ENCODE results near the gene SP110. TPM values are rescaled to one million over a fixed set of nuclear protein-coding genes. Genes with fewer than 3 reads are reported as not detected.

The SP110 gene
- total RNA-seq, 2 donors from 2014 or later, result 0.49 to 1.2 TPM

DNA sequence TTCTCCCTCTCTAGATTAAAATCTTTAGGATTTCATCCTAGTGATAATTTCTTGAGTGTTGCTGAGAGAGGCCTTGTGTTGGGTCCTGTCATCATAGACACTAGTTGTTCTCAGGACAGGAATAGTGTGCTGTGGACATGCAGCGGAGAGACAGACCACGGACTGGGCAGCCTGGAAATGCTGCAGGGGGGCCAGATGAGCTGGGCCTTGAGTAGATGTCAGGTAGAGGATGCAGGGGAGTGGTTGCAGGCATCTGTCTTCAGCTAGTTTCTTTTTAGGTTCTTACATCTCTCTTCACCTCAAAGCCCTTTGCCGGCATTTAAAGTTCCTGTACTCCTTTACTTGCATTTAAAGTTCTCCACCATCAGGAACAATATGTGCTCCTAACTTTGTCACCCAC lies 42.8 kb downstream of the SP110 start:
- H3K9me3 ChIP-seq (ENCODE audit: control insufficient read depth, low read length), result no peaks in the 10 kb centered on the region
- H3K9ac ChIP-seq (ENCODE audit: extremely low read depth, low read length, poor library complexity, severe bottlenecking), result no peak overlapping the region
- 90 to 92% methylated on average over 1 to 3 of the region's 3 CpGs for WGBS, 2 experiments (ENCODE audit: insufficient coverage in 1 of 2, insufficient read length in 1 of 2)
- Mint-ChIP-seq H3K4me1 (peaks cover 16% of the 10 kb centered on the region), H3K36me3 (ENCODE audit: low read depth) (no peaks in the 10 kb centered on the region), H3K27me3 (ENCODE audit: insufficient read depth) (peaks cover 2% of the 10 kb centered on the region), H3K27ac (no peak overlapping the region), H3K4me3 (no peak overlapping the region), H3K9me3 (peaks cover 6% of the 10 kb centered on the region)
- H3K4me3 ChIP-seq (ENCODE audit: low read length), result no peak overlapping the region
- no peaks in the 10 kb centered on the region for H3K4me1 ChIP-seq (ENCODE audit: control insufficient read depth, insufficient read depth, low read length)
- H3K36me3 ChIP-seq (ENCODE audit: control insufficient read depth, insufficient read depth, low read length), result no peaks in the 10 kb centered on the region
- no peaks in the 10 kb centered on the region for H3K27me3 ChIP-seq (ENCODE audit: control insufficient read depth, insufficient read depth, low read length, poor library complexity, severe bottlenecking)
- TF ChIP-seq, protein P1, sequence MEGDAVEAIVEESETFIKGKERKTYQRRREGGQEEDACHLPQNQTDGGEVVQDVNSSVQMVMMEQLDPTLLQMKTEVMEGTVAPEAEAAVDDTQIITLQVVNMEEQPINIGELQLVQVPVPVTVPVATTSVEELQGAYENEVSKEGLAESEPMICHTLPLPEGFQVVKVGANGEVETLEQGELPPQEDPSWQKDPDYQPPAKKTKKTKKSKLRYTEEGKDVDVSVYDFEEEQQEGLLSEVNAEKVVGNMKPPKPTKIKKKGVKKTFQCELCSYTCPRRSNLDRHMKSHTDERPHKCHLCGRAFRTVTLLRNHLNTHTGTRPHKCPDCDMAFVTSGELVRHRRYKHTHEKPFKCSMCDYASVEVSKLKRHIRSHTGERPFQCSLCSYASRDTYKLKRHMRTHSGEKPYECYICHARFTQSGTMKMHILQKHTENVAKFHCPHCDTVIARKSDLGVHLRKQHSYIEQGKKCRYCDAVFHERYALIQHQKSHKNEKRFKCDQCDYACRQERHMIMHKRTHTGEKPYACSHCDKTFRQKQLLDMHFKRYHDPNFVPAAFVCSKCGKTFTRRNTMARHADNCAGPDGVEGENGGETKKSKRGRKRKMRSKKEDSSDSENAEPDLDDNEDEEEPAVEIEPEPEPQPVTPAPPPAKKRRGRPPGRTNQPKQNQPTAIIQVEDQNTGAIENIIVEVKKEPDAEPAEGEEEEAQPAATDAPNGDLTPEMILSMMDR (conservative IDR thresholded peaks at IDR 0.05), result no peak
- H3K27ac ChIP-seq (ENCODE audit: low read depth, low read length), result no peak overlapping the region
- no peak for DNase-seq

DNA sequence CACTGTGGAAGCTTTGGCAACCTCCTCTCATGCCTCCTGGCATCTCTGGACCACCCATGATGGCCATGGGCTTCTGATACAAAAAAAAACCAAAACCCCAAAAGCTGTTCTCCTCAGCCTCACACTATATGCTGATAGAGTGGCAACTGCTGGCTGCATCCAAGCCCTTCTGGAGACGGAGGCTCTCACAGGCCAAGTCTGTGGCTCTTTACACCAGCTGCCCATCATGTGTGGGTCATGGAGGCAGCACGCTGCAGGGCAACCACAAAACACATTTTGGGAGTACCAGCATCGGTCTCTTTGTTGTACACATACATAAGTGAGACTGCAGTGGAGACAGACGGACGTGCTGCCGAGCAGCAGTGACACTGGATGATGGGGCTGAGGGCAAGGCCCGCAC lies 45.3 kb downstream of the SP110 start:
- Histone ChIP-seq H3K27me3 (ENCODE audit: control insufficient read depth, insufficient read depth, low read length, poor library complexity, severe bottlenecking) (no peaks in the 10 kb centered on the region), H3K36me3 (ENCODE audit: control insufficient read depth, insufficient read depth, low read length) (no peaks in the 10 kb centered on the region), H3K27ac (ENCODE audit: low read depth, low read length) (no peak overlapping the region), H3K4me1 (ENCODE audit: control insufficient read depth, insufficient read depth, low read length) (no peaks in the 10 kb centered on the region), H3K9me3 (ENCODE audit: control insufficient read depth, low read length) (no peaks in the 10 kb centered on the region), H3K9ac (ENCODE audit: extremely low read depth, low read length, poor library complexity, severe bottlenecking) (no peak overlapping the region), H3K4me3 (ENCODE audit: low read length) (no peak overlapping the region)
- Mint-ChIP-seq H3K9me3 (no peaks in the 10 kb centered on the region), H3K36me3 (ENCODE audit: low read depth) (no peaks in the 10 kb centered on the region), H3K27me3 (ENCODE audit: insufficient read depth) (peaks cover 4% of the 10 kb centered on the region), H3K4me3 (no peak overlapping the region), H3K4me1 (peaks cover 16% of the 10 kb centered on the region), H3K27ac (no peak overlapping the region)
- TF ChIP-seq, protein P1 (conservative IDR thresholded peaks at IDR 0.05), result no peak
- no peak for DNase-seq
- WGBS, 2 experiments (ENCODE audit: insufficient coverage in 1 of 2, insufficient read length in 1 of 2), result 88 to 100% methylated on average over 3 to 7 of the region's 7 CpGs

DNA sequence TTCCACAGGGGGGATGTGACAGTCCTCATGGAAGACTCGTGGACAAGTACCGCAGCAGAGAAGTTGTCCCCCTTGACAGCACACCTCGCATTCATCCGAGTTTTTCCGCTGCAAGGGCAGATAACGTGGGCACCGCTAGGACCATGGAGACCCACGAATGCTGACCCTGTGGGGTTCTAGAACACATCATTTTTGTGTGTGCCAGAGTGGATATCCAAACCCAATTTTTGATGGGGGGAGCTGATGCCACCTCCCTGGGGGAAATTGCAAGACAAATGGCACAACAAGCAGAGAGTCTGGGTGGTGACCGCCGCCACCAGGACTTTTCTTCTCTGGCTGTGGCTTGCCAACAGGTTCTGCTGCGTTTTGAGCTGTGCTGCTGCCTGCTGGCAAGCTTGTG lies 46.9 kb downstream of the SP110 start:
- peaks cover 5% of the 10 kb centered on the region for H3K4me1 Mint-ChIP-seq
- H3K4me3 Mint-ChIP-seq, result no peak overlapping the region
- no peak overlapping the region for H3K4me3 ChIP-seq (ENCODE audit: low read length)
- no peak for DNase-seq
- WGBS, 2 experiments (ENCODE audit: insufficient coverage in 1 of 2, insufficient read length in 1 of 2), result 91 to 95% methylated on average over 8 to 11 of the region's 11 CpGs
- H3K27me3 ChIP-seq (ENCODE audit: control insufficient read depth, insufficient read depth, low read length, poor library complexity, severe bottlenecking), result no peaks in the 10 kb centered on the region
- H3K27ac Mint-ChIP-seq, result no peak overlapping the region
- H3K9me3 ChIP-seq (ENCODE audit: control insufficient read depth, low read length), result no peaks in the 10 kb centered on the region
- peaks cover 2% of the 10 kb centered on the region for H3K27me3 Mint-ChIP-seq (ENCODE audit: insufficient read depth)
- H3K36me3 ChIP-seq (ENCODE audit: control insufficient read depth, insufficient read depth, low read length), result no peaks in the 10 kb centered on the region
- no peaks in the 10 kb centered on the region for H3K4me1 ChIP-seq (ENCODE audit: control insufficient read depth, insufficient read depth, low read length)
- H3K27ac ChIP-seq (ENCODE audit: low read depth, low read length), result no peak overlapping the region
- no peaks in the 10 kb centered on the region for H3K36me3 Mint-ChIP-seq (ENCODE audit: low read depth)
- TF ChIP-seq, protein P1 (conservative IDR thresholded peaks at IDR 0.05), result no peak
- no peak overlapping the region for H3K9ac ChIP-seq (ENCODE audit: extremely low read depth, low read length, poor library complexity, severe bottlenecking)
- no peaks in the 10 kb centered on the region for H3K9me3 Mint-ChIP-seq
